OCI-LY3 (cell line): Measurements from ENCODE around the gene CDK15.
A peak's percentile ranks its signal among the peaks of the same experiment; 100 is the strongest.

Experiments used
- H2AFZ ChIP-seq: fragments of 200-600, 300-600 bp; shearing (Covaris generic); 2 replicates; pipeline ENCODE4 v1.6.0; 2014; ENCODE audit warnings: antibody characterized with exemption, low read depth, low read length
- H3K27ac ChIP-seq: fragments of 200-600, 300-600 bp; sonication (generic); 2 replicates; pipeline ENCODE4 v1.5.1; 2014; ENCODE audit warnings: mild to moderate bottlenecking, low read length, moderate library complexity, mixed read lengths
- H3K27me3 ChIP-seq: fragments of 200-600, 300-600 bp; sonication (generic); 2 replicates; pipeline ENCODE4 v1.6.1; 2014; ENCODE audit warnings: low read depth, low read length, mixed read lengths
- H3K36me3 ChIP-seq: fragments of 200-600, 300-600 bp; sonication (generic); replicated peaks from 2 replicates; pipeline ENCODE3; 2014; ENCODE audit warnings: low read depth, low read length, mixed read lengths
- H3K4me1 ChIP-seq: fragments of 300-600, 200-600 bp; sonication (generic); 2 replicates; pipeline ENCODE4 v1.6.1; 2014; ENCODE audit warnings: low read length, mixed read lengths
- H3K4me2 ChIP-seq: fragments of 200-600, 300-600 bp; sonication (generic); 2 replicates; pipeline ENCODE4 v1.6.1; 2014; ENCODE audit warnings: low read length, mixed read lengths
- H3K4me3 ChIP-seq: fragments of 300-600, 200-600 bp; sonication (generic); 2 replicates; pipeline ENCODE4 v1.5.1; 2014; ENCODE audit warnings: antibody characterized with exemption, mild to moderate bottlenecking, low read length, moderate library complexity
- H3K79me2 ChIP-seq: fragments of 300-600, 200-600 bp; shearing (Covaris generic); 2 replicates; pipeline ENCODE4 v1.6.1; 2014; ENCODE audit warnings: mild to moderate bottlenecking, low read length, mixed read lengths
- H3K9ac ChIP-seq: fragments of 300-600, 200-600 bp; shearing (Covaris generic); 2 replicates; pipeline ENCODE4 v1.6.0; 2014; ENCODE audit warnings: mild to moderate bottlenecking, low read length, moderate library complexity
- H3K9me3 ChIP-seq: fragments of 200-600, 300-600 bp; shearing (Covaris generic); 2 replicates; pipeline ENCODE4 v1.6.1; 2014; ENCODE audit warnings: low read length, mixed read lengths; ENCODE audit not compliant: insufficient read depth
- H4K20me1 ChIP-seq: fragments of 200-600, 300-600 bp; sonication (generic); 2 replicates; pipeline ENCODE4 v1.6.1; 2016; ENCODE audit warnings: low read length, mixed read lengths; ENCODE audit not compliant: insufficient read depth
- CTCF ChIP-seq: fragments of 200-600, 300-600 bp; sonication (generic); IDR thresholded peaks from 2 replicates; pipeline ENCODE4 v1.5.1; 2014; ENCODE audit warnings: antibody characterized with exemption, low read length, low read depth
- EZH2phosphoT487 ChIP-seq: fragments of 200-600 bp; shearing (Covaris generic); IDR thresholded peaks from 2 replicates; pipeline ENCODE4 v1.6.1; 2018; ENCODE audit warnings: antibody characterized with exemption, mixed run types, low read depth

CDK15 gene

DNA sequence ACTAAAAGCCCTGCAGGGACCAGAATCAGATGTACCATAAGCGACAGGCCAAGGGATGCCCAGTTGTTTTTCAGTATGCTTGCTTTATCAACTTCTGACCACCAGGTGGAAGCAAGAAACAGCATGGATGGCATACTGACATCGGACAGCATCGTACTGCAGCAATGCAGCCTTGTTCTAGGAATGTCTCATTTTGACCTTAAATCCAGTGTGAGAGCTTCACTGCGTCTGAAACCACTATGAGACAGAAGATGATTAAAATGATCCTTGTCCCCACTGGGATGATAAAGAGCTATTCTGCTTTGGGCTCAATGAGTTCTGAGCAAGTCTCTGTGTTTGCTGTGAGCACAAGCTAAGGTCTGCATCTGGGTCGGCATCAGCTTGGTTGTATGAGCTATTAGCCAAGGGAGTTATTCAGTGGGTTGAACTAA is 54.3 kb downstream of the CDK15 start:
- peaks cover 12% of the 10 kb centered on the region for H3K27me3 ChIP-seq
- peak overlapping the region; percentile 62 for H3K4me2 ChIP-seq
- no peaks in the 10 kb centered on the region for H3K79me2 ChIP-seq
- peak overlapping the region; percentile 55 for H3K4me3 ChIP-seq
- H4K20me1 ChIP-seq = no peaks in the 10 kb centered on the region
- H3K9ac ChIP-seq = no peak overlapping the region
- peak overlapping the region; percentile 69; the same call in 1 of the 2 replicates for H2AFZ ChIP-seq
- H3K27ac ChIP-seq = no peak overlapping the region
- H3K36me3 ChIP-seq = no peaks in the 10 kb centered on the region
- H3K4me1 ChIP-seq = peaks cover 5% of the 10 kb centered on the region
- no peaks in the 10 kb centered on the region for H3K9me3 ChIP-seq
- TF ChIP-seq CTCF (peak; percentile 84), EZH2phosphoT487 (no peak)

DNA sequence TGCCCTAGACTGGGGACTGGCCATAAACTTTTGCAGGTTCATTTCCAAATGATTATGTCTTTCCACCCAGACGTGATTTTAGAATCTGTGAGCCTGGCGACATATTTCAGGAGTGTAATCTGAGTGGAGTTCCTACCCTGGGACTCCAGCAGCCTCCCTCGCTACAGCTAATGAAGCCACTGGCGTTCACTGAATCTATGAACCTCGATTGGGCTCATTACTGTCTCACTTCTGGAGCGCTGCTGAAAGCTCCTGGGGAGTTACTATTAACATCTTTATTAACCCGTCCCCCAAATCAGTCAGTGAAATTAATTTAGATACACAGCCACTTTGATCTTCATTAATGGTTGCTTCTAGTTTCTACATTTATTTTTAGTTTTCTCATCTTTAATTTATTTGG is 56.5 kb downstream of the CDK15 start:
- Histone ChIP-seq H3K4me3 (no peak overlapping the region), H3K9me3 (no peaks in the 10 kb centered on the region), H3K27ac (no peak overlapping the region), H3K4me1 (peaks cover 5% of the 10 kb centered on the region), H3K27me3 (peaks cover 12% of the 10 kb centered on the region), H2AFZ (no peak overlapping the region), H3K36me3 (no peaks in the 10 kb centered on the region), H3K9ac (no peak overlapping the region), H3K79me2 (no peaks in the 10 kb centered on the region), H3K4me2 (no peak overlapping the region), H4K20me1 (no peaks in the 10 kb centered on the region)
- TF ChIP-seq EZH2phosphoT487 (no peak), CTCF (no peak)

- TF ChIP-seq CTCF (no peak), EZH2phosphoT487 (no peak)
- H3K4me3 ChIP-seq = no peak overlapping the region
- no peak overlapping the region for H2AFZ ChIP-seq
- no peaks in the 10 kb centered on the region for H3K79me2 ChIP-seq
- H3K36me3 ChIP-seq = no peaks in the 10 kb centered on the region
- H3K27ac ChIP-seq = no peak overlapping the region
- no peaks in the 10 kb centered on the region for H4K20me1 ChIP-seq
- no peak overlapping the region for H3K4me2 ChIP-seq
- no peak overlapping the region for H3K9ac ChIP-seq
- no peaks in the 10 kb centered on the region for H3K27me3 ChIP-seq
- no peaks in the 10 kb centered on the region for H3K9me3 ChIP-seq
- no peaks in the 10 kb centered on the region for H3K4me1 ChIP-seq
Observed at GRCh38 chr2:201866643-201867473, 60.5 kb downstream of the CDK15 start.

DNA sequence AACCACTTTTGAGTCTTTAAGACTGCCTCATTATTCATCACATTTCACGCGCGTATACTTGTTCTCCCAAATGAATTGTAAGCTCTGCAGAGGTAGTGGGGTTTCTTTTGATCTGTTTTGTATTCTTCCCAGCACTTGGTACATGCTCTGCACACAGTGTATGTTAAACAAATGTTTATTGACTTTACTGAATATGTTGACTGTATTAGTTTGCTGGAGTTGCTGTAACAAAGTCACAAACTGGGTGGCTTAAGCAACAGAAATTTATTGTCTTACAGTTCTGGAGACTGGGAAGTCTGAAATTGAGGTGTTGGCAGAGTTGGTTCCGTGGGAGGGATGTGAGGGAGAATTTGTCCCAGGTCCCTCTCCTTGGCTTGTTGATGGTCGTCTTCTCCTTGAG is 65.1 kb downstream of the CDK15 start:
- no peak overlapping the region for H2AFZ ChIP-seq
- no peaks in the 10 kb centered on the region for H3K79me2 ChIP-seq
- H3K9me3 ChIP-seq = no peaks in the 10 kb centered on the region
- H3K36me3 ChIP-seq = no peaks in the 10 kb centered on the region
- no peak overlapping the region for H3K9ac ChIP-seq
- no peaks in the 10 kb centered on the region for H4K20me1 ChIP-seq
- no peaks in the 10 kb centered on the region for H3K4me1 ChIP-seq
- TF ChIP-seq EZH2phosphoT487 (no peak), CTCF (no peak)
- no peaks in the 10 kb centered on the region for H3K27me3 ChIP-seq
- no peak overlapping the region for H3K4me3 ChIP-seq
- no peak overlapping the region for H3K27ac ChIP-seq
- H3K4me2 ChIP-seq = no peak overlapping the region
